Right lobe of liver (tissue), 6 donors: ENCODE measurements around the gene FOXM1. TPM values are rescaled to one million over a fixed set of nuclear protein-coding genes. Genes with fewer than 3 reads are reported as not detected.

ENCODE experiments used
- ATAC-seq, 4 donors: fragments of 200-7000 bp; cut with Tn5 transposase; one replicate each; pipeline ENCODE4 v1.9.1; 2020; ENCODE audit warnings: mild to moderate bottlenecking in 4 of 4, moderate library complexity in 4 of 4
- DNase-seq, 3 donors: peaks; one replicate each; pipeline ENCODE4 v3.0.0-alpha.2; 2020
- H3K27ac ChIP-seq, 3 donors: fragments of 200-600 bp; one replicate each; pipeline ENCODE4 v1.8.0; 2022
- H3K27me3 ChIP-seq, 2 donors: fragments of 200-600 bp; one replicate each; pipeline ENCODE4 v1.8.0; 2022
- H3K36me3 ChIP-seq, 4 donors: fragments of 200-600 bp; sonication (generic) in 1 of 4; one replicate each; pipeline versions ENCODE4 v1.5.1 to v1.8.0; 2017 to 2022; ENCODE audit warnings: control low read depth in 1 of 4
- H3K4me1 ChIP-seq, 4 donors: fragments of 200-600 bp; sonication (generic) in 1 of 4; one replicate each; pipeline versions ENCODE4 v1.5.1 to v1.8.0; 2017 to 2022; ENCODE audit warnings: control low read depth in 1 of 4
- H3K4me3 ChIP-seq, 3 donors: fragments of 200-600 bp; one replicate each; pipeline ENCODE4 v1.8.0; 2022
- H3K9me3 ChIP-seq, 4 donors: fragments of 200-600 bp; sonication (generic) in 1 of 4; one replicate each; pipeline versions ENCODE4 v1.5.1 to v1.8.0; 2017 to 2022; ENCODE audit warnings: control low read depth in 1 of 4
- POLR2A ChIP-seq: fragments of 450-650 bp; IDR thresholded peaks from one replicate; pipeline ENCODE4 v1.6.1; 2017; ENCODE audit warnings: antibody characterized with exemption, mild to moderate bottlenecking
- WGBS: methylation state at CpG from one replicate; pipeline ENCODE4 v1.1.6; 2018; ENCODE audit warnings: low coverage, low lambda C conversion rate; ENCODE audit not compliant: insufficient coverage; ENCODE audit errors: missing lambda C conversion rate; 5-methylcytosine and 5-hydroxymethylcytosine counted together
- intact Hi-C, 2 donors: fragments of 100-400 bp; cut with DNase I; formaldehyde crosslinking; loops; one replicate each; pipeline versions ENCODE4 v1.11.2 to v1.14.1; 2022
- total RNA-seq, 6 experiments: library from RNA; depleted of rRNA in 2 of 6; stranded (reverse); fragments of >200 nt in 2 of 6; fragmentation: NEBNext Ultra II Directional in 3 of 6; extraction: Animal tissue kit (Norgen Biotek cat#: 25700) in 3 of 6; gene quantifications; one replicate each; pipeline versions ENCODE4 v1.1.0 to v1.2.4, GENCODE V29; 2016 to 2023
- TF ChIP-seq, protein P1 (sequence below), 4 donors: fragments of 200-600 bp in 3 of 4; fragments of 450-650 bp in 1 of 4; IDR thresholded peaks; one replicate each; pipeline versions ENCODE4 v1.5.1 to v1.8.0; 2016 to 2022; ENCODE audit warnings: antibody characterized with exemption in 4 of 4, mild to moderate bottlenecking in 2 of 4
- donor health status: DM: no; HTN: yes; CAD: no.
- donor health status: DM: no; HTN: no; CAD: no.
- donor health status: DM: no; HTN: no; CAD: no.
- donor health status: DM: no; HTN: yes; CAD: no.
- donor health status: DM: no; HTN: yes; CAD: no.

The FOXM1 gene
- total RNA-seq, 6 experiments from 2014 or later = 0.24 to 2.6 (median 1.8) TPM

DNA sequence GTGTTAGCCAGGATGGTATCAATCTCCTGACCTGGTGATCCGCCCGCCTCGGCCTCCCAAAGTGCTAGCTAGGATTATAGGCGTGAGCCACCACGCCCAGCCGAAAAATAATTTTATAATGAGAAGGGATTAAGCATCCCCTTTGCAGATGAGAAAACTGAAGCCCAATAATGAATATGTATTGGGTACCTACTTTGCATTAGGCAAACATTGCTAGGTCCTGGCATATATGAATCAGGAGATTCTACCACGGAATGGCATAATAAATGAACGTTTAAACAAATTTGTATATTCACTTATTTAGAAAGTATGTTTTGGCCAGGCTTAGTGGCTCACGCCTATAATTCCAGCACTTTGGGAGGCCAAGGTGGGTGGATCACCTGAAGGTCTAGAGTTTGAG is 46.1 kb upstream of the FOXM1 start:
- no peak overlapping the region for H3K27ac ChIP-seq
- 90% methylated on average over 7 of the region's 9 CpGs for WGBS
- H3K27me3 ChIP-seq = no peaks in the 10 kb centered on the region
- DNase-seq = no peak
- H3K4me3 ChIP-seq = no peak overlapping the region
- intact Hi-C loops = no loop called here
- ATAC-seq = no peak
- no peaks in the 10 kb centered on the region for H3K4me1 ChIP-seq
- TF ChIP-seq, protein P1, sequence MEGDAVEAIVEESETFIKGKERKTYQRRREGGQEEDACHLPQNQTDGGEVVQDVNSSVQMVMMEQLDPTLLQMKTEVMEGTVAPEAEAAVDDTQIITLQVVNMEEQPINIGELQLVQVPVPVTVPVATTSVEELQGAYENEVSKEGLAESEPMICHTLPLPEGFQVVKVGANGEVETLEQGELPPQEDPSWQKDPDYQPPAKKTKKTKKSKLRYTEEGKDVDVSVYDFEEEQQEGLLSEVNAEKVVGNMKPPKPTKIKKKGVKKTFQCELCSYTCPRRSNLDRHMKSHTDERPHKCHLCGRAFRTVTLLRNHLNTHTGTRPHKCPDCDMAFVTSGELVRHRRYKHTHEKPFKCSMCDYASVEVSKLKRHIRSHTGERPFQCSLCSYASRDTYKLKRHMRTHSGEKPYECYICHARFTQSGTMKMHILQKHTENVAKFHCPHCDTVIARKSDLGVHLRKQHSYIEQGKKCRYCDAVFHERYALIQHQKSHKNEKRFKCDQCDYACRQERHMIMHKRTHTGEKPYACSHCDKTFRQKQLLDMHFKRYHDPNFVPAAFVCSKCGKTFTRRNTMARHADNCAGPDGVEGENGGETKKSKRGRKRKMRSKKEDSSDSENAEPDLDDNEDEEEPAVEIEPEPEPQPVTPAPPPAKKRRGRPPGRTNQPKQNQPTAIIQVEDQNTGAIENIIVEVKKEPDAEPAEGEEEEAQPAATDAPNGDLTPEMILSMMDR (IDR thresholded peaks at IDR 0.05) = no peak
- no peak for TF ChIP-seq POLR2A
- H3K36me3 ChIP-seq = peaks cover 0 to 18% (median 3%) of the 10 kb centered on the region in 4 donors
- H3K9me3 ChIP-seq = no peaks in the 10 kb centered on the region

DNA sequence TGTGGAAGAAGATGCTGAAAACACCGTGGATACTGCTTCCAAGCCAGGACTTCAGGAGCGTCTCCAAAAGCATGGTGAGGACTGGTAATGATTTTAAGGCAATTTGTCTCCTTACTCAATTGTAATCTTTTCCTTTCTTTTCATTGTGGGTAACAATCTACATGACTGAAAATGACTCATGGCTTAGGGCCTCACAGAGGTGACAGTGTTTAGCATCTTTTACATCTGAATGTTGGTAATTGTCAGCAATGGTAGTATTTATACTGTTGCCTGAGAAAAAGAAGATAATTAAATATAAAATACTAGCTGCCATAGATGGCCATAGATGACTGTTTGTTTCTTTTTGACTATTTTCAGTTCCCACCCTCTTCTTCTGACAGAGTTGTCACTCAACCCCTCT is 45.4 kb upstream of the FOXM1 start:
- no peak for TF ChIP-seq POLR2A
- Histone ChIP-seq H3K4me1 (no peaks in the 10 kb centered on the region), H3K36me3 (peaks cover 0 to 18% (median 3%) of the 10 kb centered on the region in 4 donors), H3K27ac (no peak overlapping the region), H3K9me3 (no peaks in the 10 kb centered on the region), H3K4me3 (no peak overlapping the region), H3K27me3 (no peaks in the 10 kb centered on the region)
- DNase-seq = no peak
- ATAC-seq = no peak
- intact Hi-C loops = no loop called here
- 87% methylated on average over 2 of the region's 2 CpGs for WGBS

DNA sequence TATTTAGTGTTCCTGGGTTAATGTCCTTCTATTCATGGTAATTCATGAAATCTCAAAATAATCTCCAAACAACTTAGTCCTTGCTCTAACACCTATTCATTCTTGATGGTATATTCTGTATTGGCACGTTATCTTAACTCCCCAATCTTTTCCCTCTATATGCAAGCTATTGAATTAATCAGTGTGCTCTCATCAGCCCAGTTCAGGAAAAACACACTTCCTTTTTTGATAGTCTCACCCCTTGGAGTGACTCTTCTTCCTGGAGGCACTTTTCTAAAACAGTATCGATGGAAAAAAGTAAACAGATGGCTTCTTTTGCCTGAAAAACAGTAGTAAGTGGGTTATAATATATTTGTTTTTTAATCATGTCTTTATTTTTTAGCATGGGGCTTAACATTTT is 42.3 kb upstream of the FOXM1 start:
- WGBS = 66% methylated on average over 2 of the region's 2 CpGs
- no peak for DNase-seq
- no peak overlapping the region for H3K4me3 ChIP-seq
- no peaks in the 10 kb centered on the region for H3K4me1 ChIP-seq
- intact Hi-C loops = no loop called here
- no peaks in the 10 kb centered on the region for H3K9me3 ChIP-seq
- peaks cover 0 to 16% (median 3%) of the 10 kb centered on the region in 4 donors for H3K36me3 ChIP-seq
- ATAC-seq = no peak
- H3K27me3 ChIP-seq = no peaks in the 10 kb centered on the region
- no peak overlapping the region for H3K27ac ChIP-seq
- TF ChIP-seq POLR2A = no peak
- TF ChIP-seq, protein P1 (IDR thresholded peaks at IDR 0.05) = no peak

DNA sequence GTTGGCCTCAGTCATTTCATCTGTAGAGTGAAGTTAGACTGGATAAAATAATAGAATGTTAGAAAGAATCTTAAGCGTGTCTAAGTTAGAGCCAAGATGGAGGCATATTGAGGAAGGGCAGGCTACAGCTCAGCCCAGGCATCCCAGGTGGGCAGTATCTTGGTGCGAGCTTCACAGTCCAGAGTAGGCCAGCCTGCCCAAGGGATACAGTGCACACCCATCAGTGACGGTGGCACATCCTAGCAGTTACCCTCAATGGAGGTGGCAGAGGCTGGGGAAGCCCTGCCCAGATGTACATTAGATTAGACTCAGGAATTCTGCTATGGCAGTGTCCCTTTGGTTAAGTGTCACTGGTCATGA is 35.2 kb upstream of the FOXM1 start:
- no peak overlapping the region for H3K4me3 ChIP-seq
- WGBS = no CpG with 5 or more reads among the region's 3 CpGs
- no peaks in the 10 kb centered on the region for H3K9me3 ChIP-seq
- H3K4me1 ChIP-seq = no peaks in the 10 kb centered on the region
- no peak for ATAC-seq
- no peak overlapping the region for H3K27ac ChIP-seq
- peaks cover 0 to 4% (median 0%) of the 10 kb centered on the region in 4 donors for H3K36me3 ChIP-seq
- DNase-seq = no peak
- intact Hi-C loops = no loop called here
- TF ChIP-seq POLR2A = no peak
- TF ChIP-seq, protein P1 (IDR thresholded peaks at IDR 0.05) = no peak
- H3K27me3 ChIP-seq = no peaks in the 10 kb centered on the region

DNA sequence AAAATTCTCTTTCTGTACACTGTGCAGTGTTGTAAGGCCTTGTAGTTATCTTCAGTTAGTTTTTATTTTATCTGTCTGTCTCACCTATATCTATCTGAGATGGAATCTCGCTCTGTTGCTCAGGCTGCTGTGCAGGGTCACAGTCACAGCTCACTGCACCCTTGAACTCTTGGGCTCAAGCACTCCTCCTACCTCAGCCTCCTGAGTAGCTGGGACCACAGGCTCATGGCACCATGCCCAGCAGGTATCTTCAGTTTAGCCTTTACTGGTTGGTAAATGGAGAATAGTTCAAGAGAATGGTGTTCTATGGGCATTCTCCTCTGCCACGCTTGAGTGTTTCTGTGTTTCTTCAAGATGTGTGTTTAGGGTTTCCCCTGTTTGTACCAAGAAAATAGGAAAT is 27.3 kb upstream of the FOXM1 start:
- H3K4me1 ChIP-seq = no peaks in the 10 kb centered on the region
- no peak overlapping the region for H3K4me3 ChIP-seq
- H3K27ac ChIP-seq = no peak overlapping the region
- H3K36me3 ChIP-seq = no peaks in the 10 kb centered on the region
- ATAC-seq (no peak), DNase-seq (no peak)
- no peaks in the 10 kb centered on the region for H3K9me3 ChIP-seq
- 93% methylated on average over 2 of the region's 2 CpGs for WGBS
- H3K27me3 ChIP-seq = no peaks in the 10 kb centered on the region
- intact Hi-C loops = no loop called here
- TF ChIP-seq POLR2A = no peak
- TF ChIP-seq, protein P1 (IDR thresholded peaks at IDR 0.05) = no peak
